Stimulated activated CD4-positive, alpha-beta T cell treated with anti-CD3 and anti-CD28 coated beads, Interleukin-4, amount 100 ng/mL, for 1 hour (primary cell): ENCODE data around the gene BCL2L15.

Experiments
- DNase-seq: peaks from one replicate; pipeline ENCODE4 v3.0.0-alpha.2; 2020

The BCL2L15 gene

GRCh38 chr1:113887402-113888175 is at the start of gene BCL2L15:
Gene BCL2L15, minus strand, starts transcription at chr1:113887581. Its CDS starts 206 bp downstream, at chr1:113887375.
- DNase-seq, result no peak

GRCh38 chr1:113937146-113937545 is 49.8 kb upstream of the BCL2L15 start:
- DNase-seq, result no peak

- no peak for DNase-seq
Measured at GRCh38 chr1:113935970-113936369, 48.6 kb upstream of the BCL2L15 start.

- no peak for DNase-seq
Measured at GRCh38 chr1:113935176-113935575, 47.8 kb upstream of the BCL2L15 start.

- DNase-seq, result no peak
Measured at GRCh38 chr1:113934511-113935055, 47.2 kb upstream of the BCL2L15 start.

- no peak for DNase-seq
Measured at GRCh38 chr1:113934006-113934405, 46.6 kb upstream of the BCL2L15 start.

GRCh38 chr1:113931451-113931851 is 44.1 kb upstream of the BCL2L15 start:
- no peak for DNase-seq

- DNase-seq, result peak; percentile 36
Measured at GRCh38 chr1:113930499-113931161, 43.2 kb upstream of the BCL2L15 start.

GRCh38 chr1:113929750-113930498 is 42.5 kb upstream of the BCL2L15 start:
- peak; percentile 55 for DNase-seq

GRCh38 chr1:113928941-113929749 is 41.8 kb upstream of the BCL2L15 start, which contains the start of gene HIPK1:
Gene HIPK1, plus strand, starts transcription at chr1:113929324.
- peak; percentile 94 for DNase-seq

GRCh38 chr1:113928187-113928930 is 41.0 kb upstream of the BCL2L15 start:
- DNase-seq, result no peak

- DNase-seq, result no peak
Measured at GRCh38 chr1:113924473-113924872, 37.1 kb upstream of the BCL2L15 start.

- no peak for DNase-seq
Measured at GRCh38 chr1:113922957-113923356, 35.6 kb upstream of the BCL2L15 start.

GRCh38 chr1:113918243-113918642 is 30.9 kb upstream of the BCL2L15 start:
- no peak for DNase-seq

- no peak for DNase-seq
Measured at GRCh38 chr1:113917400-113918082, 30.2 kb upstream of the BCL2L15 start.

GRCh38 chr1:113916974-113917373 is 29.6 kb upstream of the BCL2L15 start:
- DNase-seq, result no peak

- no peak for DNase-seq
Measured at GRCh38 chr1:113913887-113914664, 26.7 kb upstream of the BCL2L15 start.

GRCh38 chr1:113913312-113913668 is 25.9 kb upstream of the BCL2L15 start:
- no peak for DNase-seq

- no peak for DNase-seq
Measured at GRCh38 chr1:113912594-113913311, 25.4 kb upstream of the BCL2L15 start.

- no peak for DNase-seq
Measured at GRCh38 chr1:113905435-113905861, 18.1 kb upstream of the BCL2L15 start.
